Activated gamma-delta T cell treated with Interleukin-2 at 50 U/mL for 16 hours (primary cell): Measurements from ENCODE around the gene SLC44A3.

Experiments used
- DNase-seq: peaks from one replicate; pipeline ENCODE4 v3.0.0-alpha.2; 2020

SLC44A3 gene

GRCh38 chr1:94876362-94876761, 56.2 kb downstream of the SLC44A3 start:
- DNase-seq: no peak

- DNase-seq: no peak
Observed at GRCh38 chr1:94878329-94878728, 58.2 kb downstream of the SLC44A3 start.

GRCh38 chr1:94883691-94884090, 63.5 kb downstream of the SLC44A3 start:
- DNase-seq: no peak

GRCh38 chr1:94884106-94884505, 63.9 kb downstream of the SLC44A3 start:
- DNase-seq: no peak

GRCh38 chr1:94884507-94884906, 64.3 kb downstream of the SLC44A3 start:
- no peak for DNase-seq

GRCh38 chr1:94886361-94886760, 66.2 kb downstream of the SLC44A3 start:
- no peak for DNase-seq

- DNase-seq: no peak
Observed at GRCh38 chr1:94887106-94887505, 66.9 kb downstream of the SLC44A3 start.

GRCh38 chr1:94887603-94888171, 67.5 kb downstream of the SLC44A3 start:
- no peak for DNase-seq

- DNase-seq: no peak
Observed at GRCh38 chr1:94888201-94888600, 68.0 kb downstream of the SLC44A3 start.

GRCh38 chr1:94892604-94893254, 72.6 kb downstream of the SLC44A3 start:
- no peak for DNase-seq

GRCh38 chr1:94894630-94895029, 74.5 kb downstream of the SLC44A3 start:
- no peak for DNase-seq

- DNase-seq: no peak
Observed at GRCh38 chr1:94895518-94895917, 75.4 kb downstream of the SLC44A3 start.

- DNase-seq: no peak
Observed at GRCh38 chr1:94898491-94899385, 78.6 kb downstream of the SLC44A3 start.

GRCh38 chr1:94899756-94900155, 79.6 kb downstream of the SLC44A3 start:
- no peak for DNase-seq

GRCh38 chr1:94901841-94902240, 81.7 kb downstream of the SLC44A3 start:
- DNase-seq: no peak

- no peak for DNase-seq
Observed at GRCh38 chr1:94903280-94904009, 83.3 kb downstream of the SLC44A3 start.

- DNase-seq: no peak
Observed at GRCh38 chr1:94905207-94905606, 85.0 kb downstream of the SLC44A3 start.

GRCh38 chr1:94906382-94906781, 86.2 kb downstream of the SLC44A3 start:
- DNase-seq: no peak

GRCh38 chr1:94907136-94907535, 87.0 kb downstream of the SLC44A3 start:
- no peak for DNase-seq

GRCh38 chr1:94908190-94908589, 88.0 kb downstream of the SLC44A3 start:
- no peak for DNase-seq

GRCh38 chr1:94908965-94909364, 88.8 kb downstream of the SLC44A3 start:
- DNase-seq: no peak

- no peak for DNase-seq
Observed at GRCh38 chr1:94909486-94909885, 89.3 kb downstream of the SLC44A3 start.
